HG02588 (cell line): ENCODE data around the gene IFNL2.
"Not testable (repeated sequence)": the region's sequence is repeated elsewhere in the genome, so short reads cannot be mapped to it uniquely, and the experiment has no call there.

Source experiments
- ATAC-seq: cut with Tn5 transposase; IDR thresholded peaks from one replicate; pipeline ENCODE4 v1.9.1; 2021; ENCODE audit warnings: mild to moderate bottlenecking, moderate library complexity; ENCODE audit not compliant: unreplicated experiment

The IFNL2 gene

DNA sequence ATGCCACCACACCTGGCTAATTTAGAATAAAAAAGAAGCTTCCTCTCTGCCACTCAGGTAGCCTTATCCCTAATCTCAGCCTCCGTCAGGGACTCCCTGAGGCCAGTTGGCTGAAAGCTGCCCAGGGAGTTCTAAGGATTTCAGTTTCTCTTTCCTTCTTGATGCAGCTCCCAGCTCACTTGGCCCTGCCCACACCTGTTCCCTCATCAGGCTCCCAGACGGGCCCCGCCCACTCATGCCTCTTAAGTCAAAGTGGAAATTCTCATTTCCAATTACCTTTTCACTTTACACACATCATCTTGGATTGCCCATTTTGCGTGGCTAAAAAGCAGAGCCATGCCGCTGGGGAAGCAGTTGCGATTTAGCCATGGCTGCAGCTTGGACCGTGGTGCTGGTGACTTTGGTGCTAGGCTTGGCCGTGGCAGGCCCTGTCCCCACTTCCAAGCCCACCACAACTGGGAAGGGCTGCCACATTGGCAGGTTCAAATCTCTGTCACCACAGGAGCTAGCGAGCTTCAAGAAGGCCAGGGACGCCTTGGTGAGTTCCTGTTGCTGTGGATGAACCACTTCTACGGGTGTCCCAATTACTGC, 28.0 kb downstream of the IFNL2 start, which contains the start of gene IFNL1:
IFNL1 (plus strand) TSS at position 353 of the 591 bp plus-strand sequence; CDS start at position 368, 15 bp downstream.
- ATAC-seq: no peak

DNA sequence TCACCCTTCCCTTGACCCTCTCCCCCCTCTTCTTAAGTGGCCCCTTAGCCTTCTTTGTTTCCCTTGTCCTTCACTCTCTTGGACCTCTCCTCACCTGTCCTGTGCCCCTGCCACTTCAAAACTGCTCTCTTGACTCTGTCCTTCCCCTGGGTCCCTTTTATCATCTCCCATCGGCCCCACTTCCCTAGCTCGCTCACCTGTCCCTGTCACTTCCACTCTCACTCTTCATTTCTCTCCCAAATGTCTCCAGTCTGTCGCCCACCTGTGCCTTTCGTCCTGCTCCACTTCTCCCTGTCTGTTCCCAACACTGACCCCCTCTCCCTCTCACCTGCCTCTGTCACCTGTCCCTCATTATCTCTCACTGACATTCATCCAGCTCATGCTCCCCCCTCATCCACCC, 28.7 kb downstream of the IFNL2 start:
- ATAC-seq: no peak

DNA sequence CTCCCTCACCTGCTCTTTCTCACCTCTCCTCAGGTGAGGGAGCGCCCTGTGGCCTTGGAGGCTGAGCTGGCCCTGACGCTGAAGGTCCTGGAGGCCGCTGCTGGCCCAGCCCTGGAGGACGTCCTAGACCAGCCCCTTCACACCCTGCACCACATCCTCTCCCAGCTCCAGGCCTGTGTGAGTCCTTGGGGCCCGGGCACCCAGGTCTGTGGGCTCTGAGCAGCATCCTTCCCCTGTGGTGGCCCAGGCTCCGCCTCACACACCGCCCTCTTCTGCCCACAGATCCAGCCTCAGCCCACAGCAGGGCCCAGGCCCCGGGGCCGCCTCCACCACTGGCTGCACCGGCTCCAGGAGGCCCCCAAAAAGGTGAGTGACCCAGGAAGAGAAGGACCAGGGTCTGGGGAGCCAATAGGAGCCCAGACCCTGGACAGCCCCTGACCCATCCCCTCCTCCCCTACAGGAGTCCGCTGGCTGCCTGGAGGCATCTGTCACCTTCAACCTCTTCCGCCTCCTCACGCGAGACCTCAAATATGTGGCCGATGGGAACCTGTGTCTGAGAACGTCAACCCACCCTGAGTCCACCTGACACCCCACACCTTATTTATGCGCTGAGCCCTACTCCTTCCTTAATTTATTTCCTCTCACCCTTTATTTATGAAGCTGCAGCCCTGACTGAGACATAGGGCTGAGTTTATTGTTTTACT, 29.9 kb downstream of the IFNL2 start:
- ATAC-seq: no peak

GRCh38 chr19:39299404-39299803, 31.2 kb downstream of the IFNL2 start:
- ATAC-seq: no peak

GRCh38 chr19:39299832-39300231, 31.6 kb downstream of the IFNL2 start:
- ATAC-seq: no peak

DNA sequence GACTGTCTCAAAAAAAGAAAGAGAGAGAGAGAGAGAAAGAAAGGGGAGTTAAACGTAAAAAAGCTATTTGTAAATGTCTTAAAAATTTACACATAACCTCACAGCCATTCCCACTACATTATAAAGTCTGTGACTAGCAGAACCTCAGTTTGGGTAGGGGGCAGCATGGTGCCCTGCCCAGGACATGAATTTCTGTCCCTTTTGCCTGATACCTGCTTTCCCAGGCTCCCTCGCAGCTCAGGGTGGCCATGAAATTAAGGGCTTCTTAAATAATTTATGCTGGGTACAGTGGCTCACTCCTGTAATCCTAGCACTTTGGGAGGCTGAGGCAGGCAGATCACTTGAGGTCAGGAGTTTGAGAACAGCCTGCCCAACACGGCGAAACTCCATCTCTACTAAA, 32.8 kb downstream of the IFNL2 start:
- no peak for ATAC-seq

DNA sequence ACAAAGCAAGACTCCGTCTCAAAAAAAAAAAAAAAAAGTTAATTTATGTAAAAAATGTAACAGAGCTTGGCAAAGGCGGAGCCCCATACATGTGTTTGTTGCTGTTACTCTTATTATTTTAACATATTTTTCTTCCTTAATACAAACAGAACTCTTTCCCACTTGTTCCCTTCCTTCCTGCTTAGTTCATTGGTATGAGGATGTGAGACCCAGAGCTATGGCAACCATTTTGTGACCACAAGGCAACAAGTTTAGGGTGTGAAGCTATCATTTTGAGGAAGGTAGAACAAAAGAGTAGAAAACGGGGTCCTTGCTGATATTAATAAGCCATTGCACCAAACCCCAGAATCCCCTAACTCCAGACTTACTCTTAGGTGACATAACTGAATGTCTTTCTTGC, 33.4 kb downstream of the IFNL2 start:
- no peak for ATAC-seq

DNA sequence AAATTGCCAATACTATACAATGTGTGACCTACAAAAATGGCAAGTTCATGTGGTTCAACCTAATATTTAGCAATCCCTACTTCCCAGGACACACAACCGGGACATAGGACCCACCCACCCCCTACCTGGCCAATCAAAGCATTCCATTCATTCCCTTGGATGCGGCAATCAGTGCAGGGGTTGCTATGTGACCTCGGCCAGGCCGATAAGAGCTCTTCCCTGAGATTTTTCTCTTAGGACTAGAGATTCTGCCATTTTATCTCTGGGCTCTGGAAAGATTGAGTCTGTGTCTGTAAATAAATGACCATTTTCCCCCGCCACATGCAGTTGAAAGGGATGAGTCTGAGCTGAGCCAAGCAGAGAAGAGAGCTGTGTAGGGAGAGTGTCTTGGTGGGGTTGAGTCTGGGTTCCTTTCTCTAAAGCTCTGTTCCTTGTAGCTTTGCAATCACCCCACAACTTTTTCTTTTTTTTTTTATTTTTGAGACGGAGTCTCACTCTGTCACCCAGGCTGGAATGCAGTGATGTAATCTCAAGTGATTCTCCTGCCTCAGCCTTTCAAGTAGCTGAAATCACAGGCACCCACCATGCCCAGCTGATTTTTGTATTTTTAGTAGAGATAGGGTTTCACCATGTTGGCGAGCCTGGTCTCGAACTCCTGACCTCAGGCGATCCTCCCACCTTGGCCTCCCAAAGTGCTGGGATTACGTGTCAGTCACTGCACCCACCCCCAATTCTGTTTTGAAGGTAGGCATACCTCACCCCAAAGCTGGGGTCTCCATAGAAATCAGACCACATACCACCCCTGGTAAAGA, 35.4 kb downstream of the IFNL2 start:
- no peak for ATAC-seq

- ATAC-seq: no peak
Measured at GRCh38 chr19:39304185-39304513, 36.0 kb downstream of the IFNL2 start.

DNA sequence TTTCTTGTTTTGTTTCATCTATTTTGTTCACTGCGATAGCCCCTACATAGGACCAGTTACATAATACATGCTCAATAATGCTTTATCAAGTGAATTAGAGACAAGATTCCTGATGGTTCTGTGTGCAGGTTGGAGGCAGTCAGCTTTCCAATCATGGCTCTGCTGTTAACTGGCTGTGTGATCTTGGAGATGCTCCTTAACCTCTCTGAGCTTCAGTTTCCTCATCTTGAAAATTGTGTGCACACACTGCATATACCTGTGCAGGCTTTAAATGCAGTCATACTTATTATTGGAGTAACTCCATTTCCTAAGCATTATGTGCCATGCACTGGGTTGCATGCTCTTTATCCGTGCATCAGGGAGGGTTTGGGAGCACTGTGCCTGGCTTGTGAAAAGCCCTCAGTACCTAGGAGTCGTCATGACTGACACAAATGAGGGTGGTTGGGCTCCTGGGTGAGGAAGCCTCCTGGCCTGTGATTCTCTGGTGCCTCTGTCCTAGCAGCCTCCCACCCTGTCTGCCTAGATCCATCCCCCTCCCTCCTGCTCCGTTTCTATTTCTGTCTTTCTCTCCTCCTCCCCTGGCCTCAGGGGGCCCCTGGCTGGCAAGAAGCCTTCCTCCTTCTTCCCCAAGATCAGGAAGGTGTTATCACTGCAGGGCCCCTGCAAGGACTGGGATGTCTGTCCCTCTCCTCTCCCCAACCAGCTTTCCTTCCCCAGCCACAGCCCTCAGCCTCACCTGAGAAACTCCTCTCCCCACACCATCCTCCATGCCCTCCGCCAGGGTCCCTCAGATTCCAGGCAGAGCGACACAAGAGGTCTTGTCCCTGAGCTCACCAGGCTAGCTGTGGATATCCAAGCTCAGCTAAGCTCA, 36.7 kb downstream of the IFNL2 start:
- no peak for ATAC-seq

- no peak for ATAC-seq
Measured at GRCh38 chr19:39306075-39306474, 37.9 kb downstream of the IFNL2 start.

DNA sequence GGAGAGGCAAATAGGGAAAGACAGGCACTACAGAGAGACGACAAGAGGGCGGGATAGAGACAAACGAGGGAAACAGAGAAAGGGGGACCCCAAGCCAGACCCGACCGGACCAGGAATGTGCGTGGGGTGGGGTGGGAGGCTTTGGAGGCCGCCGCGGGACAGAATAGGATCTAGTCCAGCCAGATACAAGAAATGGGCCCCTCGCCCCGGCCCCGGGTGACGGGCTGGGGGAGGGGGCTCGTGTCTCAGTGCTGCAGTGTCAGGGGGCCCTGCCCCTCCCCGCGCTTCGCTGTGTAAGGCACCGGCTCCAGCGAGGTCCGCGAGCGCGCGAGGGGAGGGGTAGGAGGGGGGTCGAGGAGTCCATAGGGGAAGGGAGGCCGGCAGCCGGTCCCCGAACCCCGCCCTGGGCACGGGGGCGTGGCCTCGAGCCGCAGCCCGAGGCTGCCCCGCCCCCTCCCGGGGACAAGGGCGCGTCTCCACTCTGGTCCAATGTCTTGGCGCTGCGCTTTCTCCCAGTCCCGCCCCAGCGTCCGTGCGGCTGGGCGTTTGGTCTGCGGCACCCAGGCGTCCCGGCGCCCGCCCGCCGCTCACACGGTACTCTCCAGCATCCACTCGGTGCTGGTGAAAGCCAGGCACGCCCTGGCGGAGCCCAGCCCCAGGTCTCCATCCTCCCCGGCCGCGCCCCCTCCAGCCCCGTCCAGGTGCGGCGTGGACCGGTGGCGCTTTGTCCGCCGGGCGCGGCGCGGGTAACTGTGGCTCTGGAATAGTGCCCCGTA, 39.0 kb downstream of the IFNL2 start:
- no peak for ATAC-seq

DNA sequence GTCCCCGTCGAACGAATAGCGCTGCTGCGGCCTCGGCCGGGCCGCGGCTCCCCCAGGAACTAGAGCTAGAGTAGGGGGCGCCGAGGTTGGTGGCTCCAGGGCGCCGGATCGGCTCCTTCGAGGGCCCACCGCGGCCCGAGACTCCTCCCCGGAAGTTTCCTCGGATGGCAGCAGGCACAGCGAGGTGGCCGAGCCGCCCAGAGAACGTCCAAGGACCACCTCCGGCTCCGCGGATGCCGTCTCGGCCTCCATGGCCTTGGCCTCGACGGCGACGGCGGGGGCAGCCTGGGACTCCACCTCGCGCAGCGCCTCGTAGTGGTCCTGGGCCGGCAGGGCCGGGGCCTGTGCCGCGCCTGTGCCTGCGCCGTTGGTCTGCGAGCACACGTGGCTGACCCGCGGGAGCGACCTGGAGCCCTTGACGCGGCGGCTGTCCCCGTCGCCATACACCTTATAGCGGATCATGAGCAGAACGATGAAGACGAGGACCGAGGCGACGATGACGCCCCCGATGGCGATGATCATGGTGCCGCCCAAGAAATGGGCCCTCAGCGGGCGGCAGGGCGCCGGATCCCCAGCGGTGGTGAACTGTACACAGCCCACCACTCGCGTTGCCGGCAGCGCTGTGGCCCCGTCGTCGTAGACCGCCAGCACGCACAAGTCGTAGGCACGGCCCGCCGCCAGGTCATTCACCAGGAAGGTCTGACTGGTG, 39.8 kb downstream of the IFNL2 start:
- ATAC-seq: no peak

- no peak for ATAC-seq
Measured at GRCh38 chr19:39308531-39309304, 40.5 kb downstream of the IFNL2 start.

GRCh38 chr19:39309305-39309670, 41.1 kb downstream of the IFNL2 start:
- not testable (repeated sequence) for ATAC-seq

GRCh38 chr19:39310558-39311311, 42.5 kb downstream of the IFNL2 start:
- no peak for ATAC-seq

DNA sequence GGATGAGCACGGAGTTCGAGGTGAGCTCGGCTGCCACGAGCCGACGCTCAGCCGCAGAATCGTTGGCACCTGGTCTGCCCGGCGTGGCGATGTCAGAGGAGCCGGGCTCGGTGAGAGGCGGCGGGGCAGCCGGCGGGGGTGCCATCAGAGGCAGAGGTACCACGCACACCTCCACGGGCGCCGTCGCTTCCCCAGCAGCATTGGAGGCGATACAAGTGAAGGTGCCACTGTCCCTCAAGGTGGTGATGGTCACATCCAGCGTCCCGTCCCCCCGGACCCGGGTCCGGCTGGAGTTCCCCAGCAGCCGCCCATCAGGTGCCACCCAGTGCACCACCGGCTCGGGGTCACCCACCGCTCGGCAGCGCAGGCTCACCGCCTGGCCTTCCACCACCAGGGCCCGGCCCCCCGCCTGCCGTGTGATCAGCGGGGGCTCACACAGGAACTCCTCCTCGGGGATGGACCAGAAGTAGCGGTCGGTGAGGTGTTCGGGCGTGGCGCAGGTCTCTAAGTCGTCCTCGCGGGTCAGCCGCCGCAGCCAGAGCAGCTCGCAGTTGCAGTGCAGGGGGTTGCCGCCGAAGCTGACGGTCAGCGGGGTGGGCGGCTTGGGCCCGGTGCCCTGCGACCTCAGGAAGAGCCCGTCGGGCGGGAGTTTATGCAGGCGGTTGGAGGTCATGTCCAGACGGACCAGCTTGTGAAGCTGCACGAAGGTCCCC, 46.0 kb downstream of the IFNL2 start:
- no peak for ATAC-seq

GRCh38 chr19:39315933-39316332, 47.7 kb downstream of the IFNL2 start:
- ATAC-seq: no peak
